SU-DHL-6 (cell line): ENCODE data around the gene TRIM9.

Experiments used
- H2AFZ ChIP-seq: fragments of 200-600 bp; sonication (generic); 2 replicates; pipeline ENCODE4 v1.6.1; 2014; ENCODE audit warnings: low read depth, mild to moderate bottlenecking, moderate library complexity, mixed read lengths, antibody characterized with exemption, low read length; ENCODE audit not compliant: severe bottlenecking
- H3F3A ChIP-seq: fragments of 200-600 bp; shearing (Covaris generic); 2 replicates; pipeline ENCODE4 v1.6.0; 2016; ENCODE audit warnings: antibody characterized with exemption, mild to moderate bottlenecking; ENCODE audit not compliant: insufficient read depth
- H3K27ac ChIP-seq: fragments of 200-600 bp; sonication (generic); 2 replicates; pipeline ENCODE4 v1.5.1; 2016; ENCODE audit warnings: low read depth, mild to moderate bottlenecking, low read length, moderate library complexity, mixed read lengths
- H3K27me3 ChIP-seq: fragments of 200-600 bp; sonication (generic), shearing (Covaris generic); 2 replicates; pipeline ENCODE4 v1.6.0; 2014; ENCODE audit warnings: mild to moderate bottlenecking, low read length
- H3K36me3 ChIP-seq: fragments of 200-600 bp; sonication (generic); 2 replicates; pipeline ENCODE4 v1.6.1; 2014; ENCODE audit warnings: mild to moderate bottlenecking, low read length, mixed read lengths
- H3K4me2 ChIP-seq: fragments of 300-600, 200-600 bp; shearing (Covaris generic), sonication (generic); 2 replicates; pipeline ENCODE4 v1.6.0; 2014; ENCODE audit warnings: low read length, low read depth, mild to moderate bottlenecking; ENCODE audit not compliant: poor library complexity, severe bottlenecking
- H3K4me3 ChIP-seq: fragments of 200-600 bp; sonication (generic); 2 replicates; pipeline ENCODE4 v1.5.1; 2014; ENCODE audit warnings: antibody characterized with exemption, low read length, mild to moderate bottlenecking, mixed read lengths; ENCODE audit not compliant: insufficient read depth, poor library complexity, severe bottlenecking
- H3K79me2 ChIP-seq: fragments of 200-600 bp; sonication (generic); 2 replicates; pipeline ENCODE4 v1.6.1; 2014; ENCODE audit warnings: mild to moderate bottlenecking, low read length, moderate library complexity; ENCODE audit not compliant: insufficient read depth
- H3K9ac ChIP-seq: fragments of 200-600 bp; sonication (generic); 2 replicates; pipeline ENCODE4 v1.7.0; 2014; ENCODE audit warnings: mild to moderate bottlenecking, low read length
- H3K9me2 ChIP-seq: fragments of 200-600 bp; sonication (generic); replicated peaks from 2 replicates; pipeline ENCODE4 v1.6.1; 2014; ENCODE audit warnings: low read length; ENCODE audit not compliant: insufficient read depth
- H3K9me3 ChIP-seq: fragments of 200-600 bp; sonication (generic); 2 replicates; pipeline ENCODE4 v1.6.1; 2014; ENCODE audit warnings: low read length, mixed read lengths; ENCODE audit not compliant: insufficient read depth
- H4K20me1 ChIP-seq: fragments of 200-600 bp; sonication (generic); 2 replicates; pipeline ENCODE4 v1.6.1; 2014; ENCODE audit warnings: low read depth, mild to moderate bottlenecking, antibody characterized with exemption, low read length, moderate library complexity, mixed read lengths
- CTCF ChIP-seq: fragments of 200-600 bp; sonication (generic); IDR thresholded peaks from one replicate; pipeline ENCODE4 v1.5.1; 2017; ENCODE audit warnings: antibody characterized with exemption, mild to moderate bottlenecking, low read length, moderate library complexity; ENCODE audit not compliant: insufficient read depth, poor library complexity, severe bottlenecking
- EZH2phosphoT487 ChIP-seq: fragments of 200-600 bp; sonication (generic), shearing (Covaris generic); conservative IDR thresholded peaks from 2 replicates; pipeline ENCODE4 v1.6.1; 2018; ENCODE audit warnings: mild to moderate bottlenecking, antibody characterized with exemption, low read length, moderate library complexity, mixed read lengths

TRIM9 gene

GRCh38 chr14:50931559-50931958 lies 163.3 kb downstream of the TRIM9 start:
- Histone ChIP-seq H4K20me1 (no peaks in the 10 kb centered on the region), H3K4me2 (no peak overlapping the region), H2AFZ (no peak overlapping the region), H3K9ac (no peak overlapping the region), H3K9me2 (no peaks in the 10 kb centered on the region), H3K36me3 (no peaks in the 10 kb centered on the region), H3F3A (no peaks in the 10 kb centered on the region), H3K9me3 (no peaks in the 10 kb centered on the region), H3K79me2 (no peaks in the 10 kb centered on the region), H3K27ac (no peak overlapping the region), H3K27me3 (no peaks in the 10 kb centered on the region), H3K4me3 (no peak overlapping the region)
- no peak for TF ChIP-seq EZH2phosphoT487
- TF ChIP-seq CTCF: no peak

DNA sequence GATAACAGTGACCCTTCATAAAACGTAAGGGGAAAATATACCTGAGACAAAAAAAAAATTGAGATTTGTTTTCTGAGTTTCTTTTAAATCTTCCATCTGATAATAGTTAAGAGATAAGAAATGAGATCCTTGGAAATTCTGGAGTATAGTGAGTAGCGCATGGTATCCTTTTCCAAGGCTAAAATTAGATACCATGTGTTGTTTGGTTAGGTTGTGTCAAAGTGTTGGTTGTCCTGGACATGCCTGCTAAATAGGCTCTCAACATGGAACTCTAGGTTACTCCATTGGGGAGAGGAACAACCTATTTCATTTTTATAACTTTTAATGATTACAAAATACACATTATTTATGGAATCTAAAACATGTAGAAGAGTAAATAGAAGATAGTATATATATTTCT lies 165.4 kb downstream of the TRIM9 start:
- Histone ChIP-seq H3K9me2 (no peaks in the 10 kb centered on the region), H3K27ac (no peak overlapping the region), H3K4me2 (no peak overlapping the region), H3K9me3 (no peaks in the 10 kb centered on the region), H2AFZ (no peak overlapping the region), H3K27me3 (no peaks in the 10 kb centered on the region), H3F3A (no peaks in the 10 kb centered on the region), H3K9ac (no peak overlapping the region), H4K20me1 (no peaks in the 10 kb centered on the region), H3K36me3 (no peaks in the 10 kb centered on the region), H3K79me2 (no peaks in the 10 kb centered on the region), H3K4me3 (no peak overlapping the region)
- TF ChIP-seq CTCF (no peak), EZH2phosphoT487 (no peak)

DNA sequence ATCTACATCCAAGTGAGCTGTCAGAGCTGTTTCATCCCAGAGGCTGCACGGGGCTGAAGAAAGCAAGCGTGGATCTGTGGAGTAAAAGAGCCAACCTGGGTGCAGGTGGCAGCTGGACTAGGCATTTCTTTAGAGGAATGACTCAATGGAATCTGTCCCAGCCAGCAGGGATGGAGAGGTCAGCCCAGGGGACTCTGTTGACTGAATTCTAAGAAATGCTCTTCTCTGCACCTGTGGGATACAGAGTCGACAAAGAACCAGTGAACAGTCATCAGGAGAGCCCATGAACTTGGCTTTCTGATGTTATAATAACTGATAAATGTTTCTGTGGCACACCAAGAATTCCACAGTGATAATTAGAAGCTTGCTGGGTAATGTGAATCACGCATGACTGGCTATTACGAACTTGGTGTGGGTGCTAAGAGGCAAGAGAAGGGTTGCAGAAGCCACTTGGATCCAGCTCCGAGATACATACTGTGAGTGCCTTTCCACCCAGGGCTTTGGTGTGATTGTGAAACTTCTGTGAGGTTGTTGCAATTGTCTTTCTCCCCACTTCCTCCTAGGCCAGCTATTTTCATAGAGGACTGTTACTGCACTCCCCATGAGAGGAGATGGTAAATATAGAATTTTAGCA lies 166.8 kb downstream of the TRIM9 start:
- H3K9ac ChIP-seq: no peak overlapping the region
- no peaks in the 10 kb centered on the region for H3K9me3 ChIP-seq
- no peaks in the 10 kb centered on the region for H3K9me2 ChIP-seq
- H3K4me3 ChIP-seq: no peak overlapping the region
- no peak overlapping the region for H2AFZ ChIP-seq
- H3F3A ChIP-seq: no peaks in the 10 kb centered on the region
- no peaks in the 10 kb centered on the region for H3K36me3 ChIP-seq
- H4K20me1 ChIP-seq: no peaks in the 10 kb centered on the region
- no peaks in the 10 kb centered on the region for H3K27me3 ChIP-seq
- TF ChIP-seq CTCF: no peak
- TF ChIP-seq EZH2phosphoT487: no peak
- no peak overlapping the region for H3K4me2 ChIP-seq
- no peak overlapping the region for H3K27ac ChIP-seq
- H3K79me2 ChIP-seq: no peaks in the 10 kb centered on the region
